Osteoblast (primary cell): Measurements from ENCODE around the gene RAB31. TPM values are rescaled to one million over a fixed set of nuclear protein-coding genes. Genes with fewer than 3 reads are reported as not detected.

Source experiments
- DNase-seq: peaks from one replicate; pipeline ENCODE4 v3.0.0; 2011; ENCODE audit warnings: low spot score, mixed read lengths; ENCODE audit not compliant: insufficient read length; ENCODE audit errors: missing footprints
- H2AFZ ChIP-seq: 2 replicates; pipeline ENCODE4 v1.6.0; 2011; ENCODE audit warnings: mild to moderate bottlenecking, low read length
- H3K27ac ChIP-seq: 2 replicates; pipeline ENCODE4 v1.5.1; 2011; ENCODE audit warnings: mild to moderate bottlenecking, low read depth, low read length, moderate library complexity
- H3K27me3 ChIP-seq: 2 replicates; pipeline ENCODE4 v1.6.0; 2012; ENCODE audit warnings: mild to moderate bottlenecking, control low read depth, inconsistent platforms, low read length, moderate library complexity; ENCODE audit not compliant: insufficient read depth
- H3K36me3 ChIP-seq: 2 replicates; pipeline ENCODE4 v1.5.1; 2011; ENCODE audit warnings: mild to moderate bottlenecking, low read length, control low read depth, moderate library complexity; ENCODE audit not compliant: insufficient read depth
- H3K4me1 ChIP-seq: 2 replicates; pipeline ENCODE4 v1.5.1; 2011; ENCODE audit warnings: mild to moderate bottlenecking, low read length, control low read depth, moderate library complexity; ENCODE audit not compliant: insufficient read depth
- H3K4me2 ChIP-seq: 2 replicates; pipeline ENCODE4 v1.6.0; 2011; ENCODE audit warnings: mild to moderate bottlenecking, low read length; ENCODE audit not compliant: insufficient read depth
- H3K4me3 ChIP-seq: fragments of 200-600 bp; sonication (generic); 3 replicates; pipeline ENCODE4 v1.5.1; 2012; ENCODE audit warnings: mild to moderate bottlenecking, low read length, inconsistent platforms; ENCODE audit not compliant: insufficient read depth
- H3K79me2 ChIP-seq: 2 replicates; pipeline ENCODE4 v1.6.0; 2012; ENCODE audit warnings: mild to moderate bottlenecking, low read length, control low read depth, inconsistent platforms; ENCODE audit not compliant: insufficient read depth
- H3K9me3 ChIP-seq: 2 replicates; pipeline ENCODE4 v1.5.1; 2011; ENCODE audit warnings: low read depth, low read length, control low read depth
- H4K20me1 ChIP-seq: 2 replicates; pipeline ENCODE4 v1.6.0; 2012; ENCODE audit warnings: mild to moderate bottlenecking, low read length, control low read depth; ENCODE audit not compliant: insufficient read depth
- total RNA-seq: library from RNA; depleted of rRNA; stranded (reverse); fragments of >200 nt; gene quantifications from 2 replicates; pipeline ENCODE4 v1.2.3, GENCODE V29; 2012
- TF ChIP-seq, protein P1 (sequence below): IDR thresholded peaks from 2 replicates; pipeline ENCODE4 v1.5.1; 2011; ENCODE audit warnings: mild to moderate bottlenecking, low read depth, low read length, moderate library complexity; ENCODE audit errors: extremely low read depth

Gene RAB31
- total RNA-seq, 1 donor: 120 TPM

DNA sequence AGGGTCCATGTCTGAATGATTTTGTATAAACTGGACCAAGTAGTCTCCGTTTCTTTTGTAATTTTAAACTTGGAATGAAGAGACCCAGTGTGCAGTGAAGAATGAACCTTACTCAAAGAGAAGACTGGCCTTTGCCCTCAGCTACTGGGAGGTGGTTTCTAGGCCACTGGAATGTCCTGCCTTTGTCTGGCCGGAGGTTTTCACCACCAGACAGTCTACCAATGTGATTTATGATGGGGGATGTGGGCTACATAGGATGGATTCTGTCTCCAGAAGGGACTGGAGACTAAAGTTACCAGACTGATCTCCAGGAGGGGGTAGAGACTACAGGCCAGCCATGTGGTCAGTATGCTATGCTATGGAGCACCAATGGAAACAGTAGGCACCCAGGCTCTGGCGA is 42.8 kb upstream of the RAB31 start:
- H4K20me1 ChIP-seq: no peaks in the 10 kb centered on the region
- no peak for DNase-seq

DNA sequence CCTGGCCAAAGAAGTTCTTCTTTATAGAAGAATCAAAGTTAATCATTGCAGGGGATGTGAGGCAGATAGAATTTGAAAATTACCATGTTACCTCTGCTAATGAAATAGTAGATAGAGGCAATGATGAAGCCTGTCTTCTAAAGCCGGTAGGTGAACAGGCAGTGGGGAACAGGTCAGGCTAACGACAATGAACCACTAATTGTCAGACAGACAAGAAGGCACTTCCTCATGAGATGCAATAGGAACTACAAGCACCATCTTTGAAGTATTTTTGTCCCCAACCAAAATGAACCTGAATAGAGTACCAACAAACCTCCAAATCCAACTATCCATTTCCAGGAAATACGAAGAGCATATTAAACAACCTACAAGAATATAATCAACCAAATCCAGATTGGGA is 41.6 kb upstream of the RAB31 start:
- TF ChIP-seq, protein P1, sequence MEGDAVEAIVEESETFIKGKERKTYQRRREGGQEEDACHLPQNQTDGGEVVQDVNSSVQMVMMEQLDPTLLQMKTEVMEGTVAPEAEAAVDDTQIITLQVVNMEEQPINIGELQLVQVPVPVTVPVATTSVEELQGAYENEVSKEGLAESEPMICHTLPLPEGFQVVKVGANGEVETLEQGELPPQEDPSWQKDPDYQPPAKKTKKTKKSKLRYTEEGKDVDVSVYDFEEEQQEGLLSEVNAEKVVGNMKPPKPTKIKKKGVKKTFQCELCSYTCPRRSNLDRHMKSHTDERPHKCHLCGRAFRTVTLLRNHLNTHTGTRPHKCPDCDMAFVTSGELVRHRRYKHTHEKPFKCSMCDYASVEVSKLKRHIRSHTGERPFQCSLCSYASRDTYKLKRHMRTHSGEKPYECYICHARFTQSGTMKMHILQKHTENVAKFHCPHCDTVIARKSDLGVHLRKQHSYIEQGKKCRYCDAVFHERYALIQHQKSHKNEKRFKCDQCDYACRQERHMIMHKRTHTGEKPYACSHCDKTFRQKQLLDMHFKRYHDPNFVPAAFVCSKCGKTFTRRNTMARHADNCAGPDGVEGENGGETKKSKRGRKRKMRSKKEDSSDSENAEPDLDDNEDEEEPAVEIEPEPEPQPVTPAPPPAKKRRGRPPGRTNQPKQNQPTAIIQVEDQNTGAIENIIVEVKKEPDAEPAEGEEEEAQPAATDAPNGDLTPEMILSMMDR: no peak

More for the DNA sequence above, 42.8 kb upstream of the RAB31 start:
- Histone ChIP-seq H2AFZ (no peak overlapping the region), H3K4me1 (no peaks in the 10 kb centered on the region), H3K27me3 (no peaks in the 10 kb centered on the region), H3K4me3 (no peak overlapping the region), H3K9me3 (no peaks in the 10 kb centered on the region), H3K79me2 (no peaks in the 10 kb centered on the region), H3K4me2 (no peak overlapping the region), H3K27ac (no peak overlapping the region), H3K36me3 (no peaks in the 10 kb centered on the region)
- TF ChIP-seq, protein P1: no peak

DNA sequence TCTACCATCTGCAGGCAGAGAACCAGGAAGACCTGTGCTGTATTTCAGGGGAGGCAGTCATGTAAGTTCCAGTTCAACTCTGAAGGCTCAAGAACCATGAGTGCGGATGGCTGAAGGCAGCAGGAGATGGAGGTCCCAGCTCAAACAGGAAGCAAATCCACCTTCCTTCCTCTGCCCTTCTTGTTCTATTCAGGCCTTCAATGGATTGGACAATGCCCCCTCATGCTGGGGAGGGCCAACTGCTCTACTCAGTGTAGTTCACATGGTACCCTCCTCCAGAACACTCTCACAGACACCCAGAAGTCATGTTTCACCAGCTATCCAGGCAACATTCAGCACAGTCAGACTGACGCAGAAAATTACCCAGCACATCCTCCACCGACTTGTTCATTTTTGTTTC is 39.1 kb upstream of the RAB31 start:
- no peak for DNase-seq
- H2AFZ ChIP-seq: no peak overlapping the region
- no peak overlapping the region for H3K27ac ChIP-seq

More for the DNA sequence above, 41.6 kb upstream of the RAB31 start:
- Histone ChIP-seq H4K20me1 (no peaks in the 10 kb centered on the region), H2AFZ (no peak overlapping the region), H3K36me3 (no peaks in the 10 kb centered on the region), H3K4me2 (no peak overlapping the region), H3K79me2 (no peaks in the 10 kb centered on the region), H3K4me3 (no peak overlapping the region), H3K27ac (no peak overlapping the region), H3K27me3 (no peaks in the 10 kb centered on the region), H3K4me1 (no peaks in the 10 kb centered on the region), H3K9me3 (no peaks in the 10 kb centered on the region)
- DNase-seq: no peak

DNA sequence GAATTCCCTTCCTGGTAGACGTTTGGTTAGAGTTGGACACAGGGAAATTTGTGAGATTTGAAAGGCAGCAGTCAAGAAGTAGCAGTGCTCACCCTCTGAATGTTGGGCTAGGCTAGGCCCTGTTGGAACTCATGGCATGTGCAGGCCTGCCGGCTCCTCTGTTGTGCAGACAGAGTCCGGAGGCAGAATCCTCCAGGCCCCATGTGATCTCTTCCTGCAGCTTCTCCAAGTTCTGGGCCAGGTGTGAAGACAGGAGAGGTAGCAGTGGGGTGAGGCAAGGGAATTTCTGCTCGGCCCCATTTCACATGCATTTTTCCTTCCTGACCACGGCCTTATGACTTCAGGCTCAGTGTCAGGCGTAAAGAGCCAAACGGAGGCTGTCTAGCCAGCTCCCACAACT is 36.9 kb upstream of the RAB31 start:
- Histone ChIP-seq H3K36me3 (no peaks in the 10 kb centered on the region), H3K4me1 (no peaks in the 10 kb centered on the region), H3K79me2 (no peaks in the 10 kb centered on the region), H3K4me3 (no peak overlapping the region), H3K27ac (no peak overlapping the region), H3K4me2 (no peak overlapping the region), H3K27me3 (no peaks in the 10 kb centered on the region), H3K9me3 (no peaks in the 10 kb centered on the region), H2AFZ (peak overlapping the region; percentile 11), H4K20me1 (no peaks in the 10 kb centered on the region)
- TF ChIP-seq, protein P1: no peak
- DNase-seq: no peak

More for the DNA sequence above, 39.1 kb upstream of the RAB31 start:
- H3K4me1 ChIP-seq: no peaks in the 10 kb centered on the region
- H3K4me2 ChIP-seq: no peak overlapping the region
- no peaks in the 10 kb centered on the region for H3K9me3 ChIP-seq
- H3K79me2 ChIP-seq: no peaks in the 10 kb centered on the region
- no peak overlapping the region for H3K4me3 ChIP-seq
- no peaks in the 10 kb centered on the region for H4K20me1 ChIP-seq
- TF ChIP-seq, protein P1: no peak
- H3K27me3 ChIP-seq: no peaks in the 10 kb centered on the region
- H3K36me3 ChIP-seq: no peaks in the 10 kb centered on the region
